Activated effector memory CD4-positive, alpha-beta T cell treated with anti-CD3 and anti-CD28 coated beads, Interleukin-2, amount 50 U/mL, for 16 hours (primary cell): ENCODE data around the gene GFRA4.

ENCODE experiments used
- DNase-seq: peaks from one replicate; pipeline ENCODE4 v3.0.0-alpha.2; 2020

GFRA4 gene

DNA sequence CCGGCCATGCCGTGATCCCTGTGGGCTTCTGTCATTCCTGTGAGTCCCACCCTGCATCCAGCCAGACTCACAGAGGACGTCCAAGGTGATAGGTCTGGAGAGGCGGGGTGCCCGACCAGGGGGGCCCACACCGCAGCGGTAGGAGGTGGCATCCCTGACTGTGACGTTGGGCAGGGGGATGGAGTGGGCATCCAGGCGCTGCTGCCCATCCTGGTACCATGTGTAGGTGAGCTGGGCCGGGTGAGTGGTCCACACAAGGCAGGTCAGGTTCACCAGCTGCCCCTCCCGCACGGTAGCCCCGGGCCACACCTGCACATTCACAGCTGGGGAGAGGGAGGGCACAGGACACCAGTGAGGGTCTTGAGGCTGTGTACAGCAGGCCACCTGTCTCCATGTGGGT is 30.2 kb upstream of the GFRA4 start:
- no peak for DNase-seq

DNA sequence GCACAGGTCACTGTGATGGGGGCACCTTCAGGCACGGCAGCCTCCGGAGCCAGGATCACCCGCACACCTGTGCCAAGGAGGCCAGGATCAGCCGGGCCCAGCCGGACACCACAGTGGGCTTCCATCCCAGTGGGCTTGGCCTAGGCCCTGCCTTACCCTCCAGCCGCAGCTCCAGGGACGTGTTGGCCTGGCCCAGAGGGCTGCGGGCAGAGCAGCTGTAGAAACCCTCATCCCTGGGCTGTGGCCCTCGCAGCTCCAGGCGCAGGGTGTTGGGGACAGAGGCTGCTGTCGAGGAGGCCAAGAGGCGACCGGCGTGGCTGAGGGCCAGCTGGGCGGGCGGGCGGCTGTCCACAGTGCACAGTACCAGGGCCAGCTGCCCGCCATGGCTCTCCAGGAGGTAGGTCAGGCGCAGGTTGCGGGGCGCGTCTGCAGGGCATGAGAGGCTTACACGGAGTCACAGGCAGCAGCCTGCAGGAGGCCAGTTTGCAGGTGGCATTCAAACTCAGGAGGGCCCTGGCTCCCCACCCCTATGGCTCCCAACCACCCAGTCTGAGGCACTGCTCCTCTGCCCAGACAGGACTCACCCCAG is 29.6 kb upstream of the GFRA4 start:
- no peak for DNase-seq

DNA sequence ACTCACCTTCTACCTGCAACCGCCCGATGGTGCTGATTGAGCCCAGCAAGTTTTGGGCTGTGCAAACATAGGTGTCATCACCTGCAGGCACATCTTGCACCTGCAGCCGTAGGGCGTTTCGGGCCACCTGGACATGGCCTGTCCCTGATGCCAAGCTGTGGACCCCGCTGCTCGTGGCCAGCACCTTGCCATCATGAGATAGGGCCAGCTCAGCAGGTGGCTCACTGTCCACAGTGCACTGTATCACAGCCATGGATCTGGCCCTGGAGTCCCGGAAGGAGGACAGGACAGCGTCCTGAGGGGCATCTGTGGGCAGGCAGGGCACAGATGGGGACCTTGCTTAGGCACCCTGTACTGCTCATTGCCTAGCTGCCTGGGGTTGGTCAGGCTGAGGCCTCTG is 28.7 kb upstream of the GFRA4 start:
- DNase-seq = no peak

DNA sequence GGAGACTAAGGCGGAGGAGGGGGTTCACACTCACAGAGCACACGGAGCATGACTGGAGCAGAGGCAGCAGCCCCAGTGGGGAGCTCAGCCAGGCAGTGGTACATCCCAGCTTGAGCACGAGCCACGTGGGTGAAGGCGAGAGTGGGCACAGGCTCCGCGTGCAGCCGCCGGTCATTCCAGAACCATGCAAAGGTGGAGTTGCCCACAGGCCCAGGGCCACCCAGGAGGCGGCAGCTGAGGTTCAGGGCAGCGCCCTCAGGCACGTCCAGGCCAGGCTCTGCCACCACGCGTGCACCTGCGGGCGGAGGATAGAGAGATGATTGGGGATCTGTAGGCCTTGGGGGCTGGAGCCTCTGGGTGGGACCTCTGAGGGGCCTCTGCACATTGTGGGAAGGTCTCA is 28.1 kb upstream of the GFRA4 start:
- no peak for DNase-seq

DNA sequence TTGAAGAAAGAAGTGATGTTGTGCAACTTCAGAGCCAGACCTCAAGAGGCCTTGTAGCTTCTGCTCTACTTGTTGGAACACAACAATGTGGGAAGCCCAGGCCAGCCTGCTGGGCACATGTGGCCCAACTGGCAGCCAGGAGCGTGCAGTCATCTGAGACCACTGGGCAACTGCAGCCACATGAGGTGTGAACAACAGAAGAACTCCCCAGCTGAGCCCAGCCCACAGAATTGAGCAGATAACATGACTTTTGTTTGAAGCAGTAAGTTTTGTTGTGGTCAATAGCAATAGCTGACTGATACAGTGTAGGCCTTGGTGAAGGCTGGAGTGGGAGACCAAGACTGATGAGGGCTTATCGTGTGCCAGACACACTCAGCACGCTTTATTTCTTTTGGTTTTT is 27.2 kb upstream of the GFRA4 start:
- DNase-seq = no peak

DNA sequence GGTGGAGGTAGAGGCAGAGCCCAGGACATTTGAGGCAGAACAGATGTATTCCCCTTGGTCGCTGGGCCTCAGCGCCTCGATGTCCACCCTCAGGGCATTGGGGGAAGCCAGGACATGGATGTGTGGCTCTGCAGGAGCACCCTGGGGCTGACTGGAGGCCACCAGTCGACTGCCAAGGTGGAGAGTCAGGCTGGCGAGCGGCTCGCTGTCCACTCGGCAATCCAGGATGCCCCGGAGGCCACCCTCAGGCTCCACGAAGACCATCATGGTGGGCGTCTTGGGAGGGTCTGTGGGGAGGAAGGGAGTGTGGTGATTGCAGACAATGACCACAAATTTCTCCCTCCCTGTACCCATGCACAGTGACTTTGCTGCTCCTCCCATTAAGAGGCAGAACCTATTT is 26.8 kb upstream of the GFRA4 start:
- DNase-seq = no peak

DNA sequence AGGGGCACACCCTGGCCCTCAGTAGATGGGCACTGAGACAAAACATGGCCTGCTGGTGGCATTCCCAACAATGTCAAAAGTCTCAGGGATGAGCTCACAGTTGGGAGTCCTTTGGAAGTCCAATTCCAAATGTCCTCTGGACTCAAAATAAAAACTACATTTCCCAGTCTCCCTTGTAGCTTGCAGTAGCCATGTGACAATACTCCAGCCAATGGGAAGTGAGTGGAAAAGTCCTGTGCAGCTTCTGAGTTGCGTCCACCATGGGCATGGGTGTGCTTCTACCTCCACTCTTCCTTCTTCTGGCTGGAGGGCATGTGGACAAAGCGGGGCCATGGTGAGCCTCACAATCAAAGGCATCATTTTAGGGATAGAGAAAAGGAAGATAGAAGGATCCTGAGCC is 24.5 kb upstream of the GFRA4 start:
- no peak for DNase-seq

DNA sequence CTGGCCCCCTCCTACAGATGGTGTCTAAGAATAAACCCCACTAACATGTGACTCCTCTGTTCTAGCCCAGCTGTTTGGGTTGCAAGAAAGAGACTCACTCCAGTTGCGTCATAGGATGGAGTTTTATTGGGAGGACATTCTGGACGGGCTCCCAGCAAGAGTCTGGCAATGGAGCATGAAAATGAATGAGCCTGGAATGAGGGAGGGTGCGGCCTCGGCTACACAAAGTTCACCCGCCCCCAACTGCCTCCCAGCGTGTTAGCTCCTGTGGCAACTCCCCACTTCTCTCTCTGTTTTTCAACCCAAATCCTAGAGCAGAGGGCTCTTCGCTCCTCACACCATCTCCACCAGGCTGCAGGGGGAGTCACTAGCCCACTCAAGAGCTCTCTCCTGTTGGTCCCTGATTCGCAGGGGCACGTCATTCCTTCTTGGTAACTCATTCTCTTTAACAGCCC is 23.7 kb upstream of the GFRA4 start:
- DNase-seq = no peak

DNA sequence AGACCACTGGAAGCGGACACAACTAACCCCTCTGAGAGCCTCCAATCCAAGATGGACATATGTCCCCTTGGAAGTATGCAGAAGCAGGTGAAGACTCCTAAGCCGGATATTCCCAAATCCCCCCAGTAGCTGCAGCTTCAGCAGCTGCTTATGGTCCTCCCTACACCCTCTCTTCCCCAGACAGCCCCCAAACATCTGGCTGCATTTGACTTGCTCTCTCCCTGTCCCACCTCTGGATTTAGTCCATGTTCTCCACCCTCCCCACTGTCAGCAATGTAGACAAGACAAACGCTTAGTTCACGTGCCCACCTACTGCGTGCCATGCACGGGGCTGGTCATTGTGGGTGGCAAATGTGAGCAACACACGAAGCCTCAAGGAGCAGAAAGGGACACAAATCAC is 23.2 kb upstream of the GFRA4 start:
- no peak for DNase-seq

DNA sequence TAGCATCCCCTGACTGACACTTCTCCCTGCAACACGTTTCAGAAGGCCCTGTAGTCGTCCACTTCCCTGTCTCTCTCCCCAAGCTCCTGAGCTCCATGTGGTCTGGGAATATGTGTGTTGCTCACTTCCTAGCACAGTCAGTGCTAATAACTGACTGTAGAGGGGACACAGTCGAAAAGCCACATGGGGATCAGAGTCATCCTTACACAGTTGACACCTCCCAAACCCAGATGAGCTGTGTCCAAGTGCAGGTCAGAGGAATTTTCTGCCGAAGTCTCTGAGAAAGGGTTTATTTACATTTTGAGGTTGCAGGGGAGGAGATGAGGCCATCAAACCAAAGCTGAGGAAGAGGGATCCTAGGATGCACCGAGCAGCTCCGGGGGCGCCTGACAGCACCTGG is 22.1 kb upstream of the GFRA4 start:
- DNase-seq = no peak

DNA sequence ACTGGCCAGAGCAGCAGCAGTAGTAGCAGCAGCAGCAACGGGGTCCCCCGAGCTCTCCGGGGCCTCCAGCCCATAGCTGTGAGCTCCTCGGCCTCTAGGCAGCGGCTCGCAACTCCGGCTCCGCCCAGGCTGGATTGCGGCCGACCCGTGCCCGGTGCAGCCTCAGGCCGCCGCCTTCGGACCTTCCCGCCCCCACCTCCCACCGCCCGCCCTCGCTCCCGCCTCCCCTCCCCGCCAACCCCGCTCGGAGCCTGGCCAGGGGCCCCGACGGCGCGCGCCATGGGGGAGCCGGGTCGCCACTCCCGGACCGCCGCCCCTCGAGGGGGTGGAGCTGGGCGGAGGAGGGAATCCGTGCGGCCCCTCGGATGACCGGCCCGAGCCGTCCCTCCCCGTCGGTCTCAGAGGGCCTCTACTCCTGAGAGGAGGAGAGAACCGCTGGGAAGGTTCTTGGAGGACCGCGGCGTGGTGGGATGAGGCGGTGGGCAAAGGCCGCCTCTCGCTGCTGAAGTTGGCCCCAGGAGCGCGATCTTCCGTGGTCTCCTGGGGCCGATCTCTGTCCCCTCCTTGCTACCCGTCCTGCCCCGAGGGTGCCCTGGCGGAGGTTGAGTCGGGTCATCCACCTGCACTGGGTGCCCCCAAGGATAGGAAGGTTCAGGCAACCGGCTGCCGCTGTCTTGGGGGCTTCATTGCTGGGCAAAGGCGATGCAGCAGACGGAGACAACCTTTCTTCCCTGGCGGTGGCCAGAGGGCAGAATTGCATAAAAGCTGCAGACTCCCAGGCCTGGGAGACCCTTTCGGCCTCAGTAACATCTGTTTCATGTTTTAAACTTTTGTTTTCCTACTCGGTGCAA is 19.0 kb upstream of the GFRA4 start, which contains the start of gene ADAM33:
ADAM33 (minus strand) TSS at position 80 of the 851 bp plus-strand sequence; CDS start at position 74, 6 bp downstream.
- DNase-seq = no peak

DNA sequence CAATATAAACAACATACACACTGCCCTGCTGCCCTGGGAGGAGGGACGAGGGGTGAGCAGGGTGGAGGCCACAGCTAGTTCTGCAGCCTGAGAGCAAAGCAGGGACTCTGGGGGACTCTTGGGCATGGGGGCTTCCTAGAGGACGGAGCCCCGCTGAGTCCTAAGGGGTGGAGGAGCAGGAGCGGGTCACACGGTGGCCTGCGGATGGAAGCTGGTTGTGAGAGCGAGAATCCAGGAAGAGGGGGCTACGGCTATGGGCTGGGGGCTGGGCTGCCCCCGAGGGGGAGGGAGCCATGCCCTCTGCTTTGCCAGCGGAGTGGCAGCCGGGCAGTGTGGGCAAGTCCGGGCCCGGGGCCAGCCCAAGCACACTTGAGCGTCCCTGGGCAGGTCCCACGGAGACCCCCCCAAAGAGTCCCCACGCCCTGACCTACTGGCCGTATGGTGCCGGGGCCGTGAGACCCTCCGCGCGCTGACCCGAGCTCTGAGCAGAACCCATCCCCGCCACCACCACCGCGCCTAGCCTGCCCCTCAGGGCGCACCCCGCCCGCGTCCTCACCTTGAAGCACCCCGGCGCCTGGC is 18.2 kb upstream of the GFRA4 start:
- DNase-seq = no peak

DNA sequence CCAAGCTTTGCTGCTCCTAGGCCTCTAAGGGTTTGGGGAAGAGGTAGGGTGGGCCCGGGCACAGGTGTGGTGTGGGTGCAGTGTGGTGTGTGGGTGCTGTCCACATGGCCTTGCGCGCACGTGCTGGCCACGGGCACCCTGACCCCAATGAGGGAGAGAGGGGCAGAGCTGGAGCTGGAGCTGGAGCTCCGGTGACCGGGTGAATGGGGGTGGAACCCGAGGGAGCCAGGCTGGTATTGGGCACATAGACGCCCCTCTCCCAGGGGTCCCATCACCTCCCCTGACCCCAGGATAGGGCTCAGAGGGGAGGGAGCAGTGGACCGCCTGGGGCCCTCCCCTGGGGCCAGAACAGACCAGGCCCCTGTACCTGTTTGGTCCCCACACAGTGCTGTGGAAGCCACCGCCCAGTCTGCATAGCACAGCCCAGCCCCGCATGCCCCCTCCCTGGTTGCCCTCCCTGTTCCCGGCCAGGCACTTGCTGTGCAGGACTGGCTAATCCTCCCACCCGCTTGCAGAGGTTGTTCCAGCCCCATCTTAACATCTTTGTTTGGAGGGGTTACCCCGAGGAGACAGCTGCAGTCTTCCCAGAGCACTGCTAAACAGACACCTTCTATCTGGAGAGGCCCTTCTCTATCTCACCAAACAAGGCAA is 17.6 kb upstream of the GFRA4 start:
- no peak for DNase-seq

DNA sequence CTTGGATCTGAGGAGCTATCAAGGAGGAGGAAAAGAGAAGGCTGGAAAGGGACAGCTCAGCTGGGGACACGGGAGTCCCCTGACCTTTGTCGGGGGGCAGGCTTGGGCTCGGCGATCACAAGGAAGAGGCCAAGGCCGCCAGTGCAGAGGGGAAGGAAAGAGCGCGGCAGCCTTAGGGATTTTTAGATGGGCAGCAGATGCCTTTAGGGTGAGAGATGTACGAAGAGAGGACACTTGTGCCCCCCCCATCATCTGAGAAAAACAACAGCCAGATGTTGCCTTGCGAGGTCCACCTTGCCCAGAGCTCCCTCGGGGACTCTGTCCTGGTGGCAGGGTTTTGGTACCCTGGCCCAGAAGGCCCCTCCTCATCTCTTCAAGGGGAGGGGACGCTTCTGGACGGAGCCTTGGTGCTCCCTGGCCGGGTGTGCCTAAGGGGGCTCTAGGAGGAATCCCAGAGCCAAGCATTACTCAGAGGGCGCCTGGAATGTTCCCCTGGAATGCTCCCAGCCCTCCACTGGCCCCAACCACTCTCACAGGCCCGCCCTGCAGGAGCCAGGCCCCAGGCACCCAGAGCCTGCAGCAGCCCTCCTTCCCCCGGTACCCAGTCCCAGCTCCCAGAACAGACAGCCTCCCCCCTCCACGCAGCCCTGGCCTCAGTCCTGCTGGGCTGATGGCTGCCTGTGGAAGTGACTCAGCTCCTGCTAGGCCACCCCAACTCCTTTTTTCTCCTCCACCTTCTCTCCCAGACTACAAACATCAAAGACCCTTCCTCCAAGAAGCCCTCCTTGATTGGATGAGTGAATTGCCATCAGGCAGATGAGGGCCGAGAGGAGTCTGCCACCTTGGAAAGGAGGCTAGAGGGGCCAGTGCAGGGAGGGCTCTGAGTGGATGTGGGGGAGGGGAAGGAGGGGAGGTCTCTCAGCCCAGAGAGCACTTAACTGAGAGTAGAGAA is 16.8 kb upstream of the GFRA4 start:
- no peak for DNase-seq

DNA sequence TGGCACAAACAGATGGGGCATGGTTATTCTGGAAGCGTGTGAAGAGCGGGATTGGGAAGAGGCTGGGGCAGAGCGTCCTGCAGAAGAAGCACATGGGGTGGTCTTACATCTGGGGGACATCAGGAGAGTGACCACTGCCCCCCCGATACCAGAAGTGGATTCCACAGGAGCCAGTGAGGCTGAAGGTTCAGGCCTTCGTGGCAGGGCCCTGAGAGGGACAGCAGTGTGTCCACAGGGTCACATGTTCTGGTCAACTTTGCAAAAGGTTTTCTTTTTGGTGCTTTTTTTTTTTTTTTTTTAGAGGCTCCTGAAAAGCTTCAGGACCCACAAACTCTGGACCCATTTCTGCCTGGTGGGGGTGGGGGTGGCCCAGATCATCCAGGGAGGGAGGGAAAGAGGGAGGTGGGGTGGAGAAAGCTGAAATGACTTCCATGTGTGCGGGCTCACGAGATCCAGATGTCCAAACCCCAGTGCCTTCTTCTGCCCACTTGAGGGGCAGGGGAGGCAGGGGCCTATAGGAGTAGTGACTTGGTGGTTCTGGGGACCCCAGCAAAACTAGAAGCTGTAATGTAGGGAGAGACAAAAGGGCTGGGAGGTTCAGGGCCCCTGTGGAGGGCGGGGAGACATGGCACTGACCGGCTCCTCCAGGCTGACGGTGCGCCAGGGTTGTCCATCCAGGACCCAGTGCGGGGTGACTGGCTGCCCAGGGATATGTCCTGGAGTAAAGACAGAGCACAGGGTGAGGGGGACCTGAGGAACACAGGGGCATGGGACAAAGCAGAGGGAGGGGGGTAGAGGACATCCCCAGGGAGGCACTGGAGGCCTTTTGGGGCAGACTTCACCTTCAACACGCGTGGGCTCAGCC is 15.9 kb upstream of the GFRA4 start:
- no peak for DNase-seq

DNA sequence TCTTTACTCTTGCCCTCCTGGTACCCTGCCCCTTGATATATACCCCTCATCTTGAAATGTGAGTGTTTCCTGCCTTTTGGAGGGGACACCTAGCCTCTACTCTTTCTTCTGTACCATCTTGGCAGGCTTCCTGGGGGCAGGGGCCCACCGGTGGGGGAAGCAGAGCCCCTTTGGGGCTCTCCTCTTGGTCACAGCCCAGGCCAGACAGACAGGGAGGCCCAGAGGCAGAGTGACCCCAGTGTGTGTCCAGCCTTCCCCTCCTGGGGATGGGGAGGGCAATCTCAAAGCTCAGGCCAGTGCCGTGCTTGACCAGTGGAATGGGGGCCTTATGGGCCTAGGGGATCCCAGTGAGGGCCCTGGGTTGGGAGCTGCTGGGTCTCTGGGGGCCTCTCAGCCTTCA is 15.0 kb upstream of the GFRA4 start:
- no peak for DNase-seq

DNA sequence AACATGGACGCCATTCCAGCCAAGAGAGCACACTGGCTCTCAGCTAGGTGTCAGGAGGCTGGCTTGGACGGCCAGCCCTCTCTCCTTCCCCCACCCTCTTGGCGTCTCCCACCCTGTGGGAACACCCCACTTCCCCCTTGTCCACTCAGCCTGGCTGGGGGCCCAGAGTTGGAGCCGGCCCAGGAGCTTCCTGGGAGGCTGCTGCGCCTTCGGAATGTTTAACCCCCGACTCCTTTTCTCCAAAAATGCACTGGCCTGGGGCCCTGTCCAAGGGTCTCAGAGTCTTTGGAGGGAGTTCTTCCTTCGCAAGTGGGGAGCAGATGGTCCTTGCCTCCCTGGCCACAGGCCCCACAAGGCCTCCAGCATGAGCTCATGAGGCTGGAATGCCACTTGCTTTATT is 14.5 kb upstream of the GFRA4 start:
- DNase-seq = no peak

DNA sequence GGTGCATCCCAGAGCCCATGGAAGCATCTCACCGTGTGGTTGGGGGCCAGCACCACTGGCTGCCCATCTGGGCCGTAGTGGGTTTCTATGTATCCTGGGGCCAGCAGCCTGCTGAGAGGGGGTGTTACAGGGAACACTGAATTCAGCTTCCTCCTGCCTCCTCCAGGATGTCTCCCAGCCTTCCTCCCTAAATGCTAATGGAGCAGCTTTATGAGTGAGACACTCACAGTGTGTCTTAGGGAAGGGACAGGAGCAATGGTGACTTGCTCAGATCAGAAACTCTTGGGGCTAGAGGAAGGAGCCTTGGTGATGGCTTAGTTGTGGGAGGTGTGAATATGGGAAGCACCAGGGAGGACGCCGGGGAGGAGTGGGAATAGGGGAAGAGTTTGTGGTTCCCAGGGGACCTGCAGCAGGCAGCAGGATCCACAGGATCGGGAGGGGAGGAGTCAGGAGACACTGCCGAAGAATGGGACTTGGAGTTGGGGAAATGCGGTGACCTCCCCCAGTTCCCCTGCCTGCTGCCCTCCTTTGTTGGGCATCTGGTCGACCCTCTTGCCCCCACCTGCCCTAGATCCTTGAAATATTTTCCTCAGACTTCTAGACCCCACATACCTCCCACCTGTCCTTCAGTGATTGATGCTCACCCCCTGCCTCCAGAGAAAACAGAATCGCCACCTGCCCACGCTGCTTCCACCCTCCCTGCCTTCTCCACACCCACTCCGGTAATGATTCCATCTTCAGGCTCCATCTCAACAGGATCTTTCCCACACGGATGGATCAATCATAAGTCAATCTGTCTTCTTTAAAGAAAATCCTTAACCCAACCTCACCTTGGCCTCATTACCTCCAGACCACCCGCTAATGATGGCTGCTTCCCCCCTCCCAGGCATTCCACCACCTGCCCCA is 12.0 kb upstream of the GFRA4 start:
- no peak for DNase-seq

DNA sequence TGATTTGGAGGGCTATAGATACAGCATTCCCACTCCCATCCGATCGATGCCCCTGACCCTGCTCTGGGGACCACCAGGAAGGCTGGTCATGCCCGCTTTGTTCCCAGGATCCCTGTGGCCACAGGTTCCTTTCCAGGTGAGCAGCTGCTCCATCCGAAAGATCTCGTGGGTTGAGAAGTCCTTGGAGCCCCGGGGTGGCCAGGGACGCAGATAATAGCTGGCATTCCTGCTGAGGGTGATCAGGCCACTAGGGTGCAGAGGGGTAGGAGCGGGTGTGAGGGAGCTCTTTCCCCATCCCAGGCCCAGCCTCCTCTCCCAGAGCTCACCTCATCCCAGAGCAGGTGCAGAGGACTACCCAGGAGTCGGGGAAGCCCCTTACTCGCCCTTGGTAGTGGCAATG is 11.2 kb upstream of the GFRA4 start:
- no peak for DNase-seq
